G401 (cell line): ENCODE measurements around the gene ZNFX1. TPM values are rescaled to one million over a fixed set of nuclear protein-coding genes. Genes with fewer than 3 reads are reported as not detected.

Experiments used
- DNase-seq: peaks from one replicate; pipeline ENCODE4 v3.0.0-alpha.2; 2015; ENCODE audit warnings: low spot score
- in situ Hi-C: cut with HindIII; loops from 2 replicates; pipeline ENCODE4 v1.10.0; 2016; ENCODE audit warnings: low sequenced_read_pairs, mixed read lengths
- total RNA-seq: library from RNA; depleted of rRNA; stranded (reverse); fragments of >200 nt; shearing (Covaris generic); gene quantifications from 2 replicates; pipeline ENCODE4 v1.2.3, GENCODE V29; 2014

The ZNFX1 gene
- total RNA-seq, 1 experiment from 2014 or later, result 12.3 TPM

- in situ Hi-C loops, result no loop called here
- no peak for DNase-seq
Observed at GRCh38 chr20:49281059-49281912, 3.4 kb upstream of the ZNFX1 start.

GRCh38 chr20:49280463-49281058, 2.7 kb upstream of the ZNFX1 start:
- in situ Hi-C loops, result no loop called here
- no peak for DNase-seq

GRCh38 chr20:49279677-49280462, 2.0 kb upstream of the ZNFX1 start:
- in situ Hi-C loops, result no loop called here
- no peak for DNase-seq

GRCh38 chr20:49278818-49279676, 1.2 kb upstream of the ZNFX1 start:
- DNase-seq, result no peak
- in situ Hi-C loops, result no loop called here

- in situ Hi-C loops, result no loop called here
- no peak for DNase-seq
Observed at GRCh38 chr20:49277786-49278035, 146 bp downstream of the ZNFX1 start.

- DNase-seq, result no peak
- in situ Hi-C loops, result no loop called here
Observed at GRCh38 chr20:49276961-49277785, 684 bp downstream of the ZNFX1 start.

- in situ Hi-C loops, result no loop called here
- DNase-seq, result no peak
Observed at GRCh38 chr20:49276161-49276960, 1.5 kb downstream of the ZNFX1 start.

GRCh38 chr20:49275636-49276035, 2.2 kb downstream of the ZNFX1 start:
- in situ Hi-C loops, result no loop called here
- no peak for DNase-seq

- in situ Hi-C loops, result no loop called here
- DNase-seq, result no peak
Observed at GRCh38 chr20:49275216-49275615, 2.6 kb downstream of the ZNFX1 start.

GRCh38 chr20:49273696-49274277, 4.1 kb downstream of the ZNFX1 start:
- in situ Hi-C loops, result no loop called here
- no peak for DNase-seq

- DNase-seq, result no peak
- in situ Hi-C loops, result no loop called here
Observed at GRCh38 chr20:49272654-49273053, 5.2 kb downstream of the ZNFX1 start.

- no peak for DNase-seq
- in situ Hi-C loops, result no loop called here
Observed at GRCh38 chr20:49270736-49271135, 7.1 kb downstream of the ZNFX1 start.

- DNase-seq, result no peak
- in situ Hi-C loops, result no loop called here
Observed at GRCh38 chr20:49270177-49270576, 7.7 kb downstream of the ZNFX1 start.

- DNase-seq, result no peak
- in situ Hi-C loops, result no loop called here
Observed at GRCh38 chr20:49268600-49269365, 9.1 kb downstream of the ZNFX1 start.

- in situ Hi-C loops, result no loop called here
- no peak for DNase-seq
Observed at GRCh38 chr20:49267327-49267726, 10.5 kb downstream of the ZNFX1 start.

GRCh38 chr20:49262444-49262843, 15.4 kb downstream of the ZNFX1 start:
- DNase-seq, result no peak
- in situ Hi-C loops, result no loop called here

- in situ Hi-C loops, result no loop called here
- DNase-seq, result no peak
Observed at GRCh38 chr20:49261173-49261572, 16.7 kb downstream of the ZNFX1 start.
